ENCODE measurements around the gene CELF4.

DNA sequence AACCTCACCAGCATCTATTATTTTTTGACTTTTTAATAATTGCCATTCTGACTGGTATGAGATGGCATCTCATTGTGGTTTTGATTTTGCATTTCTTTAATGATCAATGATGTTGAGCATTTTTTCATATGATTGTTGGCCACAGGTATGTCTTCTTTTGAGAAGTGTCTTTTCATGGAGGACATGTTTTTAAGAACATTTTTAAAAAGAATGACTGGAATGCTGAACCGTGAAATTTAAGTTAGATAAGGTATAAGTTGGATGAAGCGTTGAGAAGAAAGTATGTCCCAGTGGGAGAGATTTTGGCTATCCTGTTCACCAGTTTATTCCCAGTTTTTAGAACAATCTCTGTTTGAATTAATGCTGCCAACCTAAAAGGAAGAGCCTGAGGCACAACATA is 365.9 kb downstream of the CELF4 start:
- TF ChIP-seq, protein P1, sequence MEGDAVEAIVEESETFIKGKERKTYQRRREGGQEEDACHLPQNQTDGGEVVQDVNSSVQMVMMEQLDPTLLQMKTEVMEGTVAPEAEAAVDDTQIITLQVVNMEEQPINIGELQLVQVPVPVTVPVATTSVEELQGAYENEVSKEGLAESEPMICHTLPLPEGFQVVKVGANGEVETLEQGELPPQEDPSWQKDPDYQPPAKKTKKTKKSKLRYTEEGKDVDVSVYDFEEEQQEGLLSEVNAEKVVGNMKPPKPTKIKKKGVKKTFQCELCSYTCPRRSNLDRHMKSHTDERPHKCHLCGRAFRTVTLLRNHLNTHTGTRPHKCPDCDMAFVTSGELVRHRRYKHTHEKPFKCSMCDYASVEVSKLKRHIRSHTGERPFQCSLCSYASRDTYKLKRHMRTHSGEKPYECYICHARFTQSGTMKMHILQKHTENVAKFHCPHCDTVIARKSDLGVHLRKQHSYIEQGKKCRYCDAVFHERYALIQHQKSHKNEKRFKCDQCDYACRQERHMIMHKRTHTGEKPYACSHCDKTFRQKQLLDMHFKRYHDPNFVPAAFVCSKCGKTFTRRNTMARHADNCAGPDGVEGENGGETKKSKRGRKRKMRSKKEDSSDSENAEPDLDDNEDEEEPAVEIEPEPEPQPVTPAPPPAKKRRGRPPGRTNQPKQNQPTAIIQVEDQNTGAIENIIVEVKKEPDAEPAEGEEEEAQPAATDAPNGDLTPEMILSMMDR (IDR thresholded peaks at IDR 0.05): no peak
- no peak for TF ChIP-seq POLR2A (IDR thresholded peaks at IDR 0.05)
- no peak for TF ChIP-seq EP300 (IDR thresholded peaks at IDR 0.05)
